HepG2 (cell line): ENCODE data around the gene STX4. TPM values are rescaled to one million over a fixed set of nuclear protein-coding genes. Genes with fewer than 3 reads are reported as not detected.

Source experiments
- CC2D1A ChIP-seq: sonication (generic); formaldehyde crosslinking; IDR thresholded peaks from 2 replicates; pipeline ENCODE4 v1.8.1; 2023; ENCODE audit warnings: mild to moderate bottlenecking, missing genetic modification reagents
- EEA1 ChIP-seq: sonication (generic); formaldehyde crosslinking; IDR thresholded peaks from 2 replicates; pipeline ENCODE4 v1.5.1; 2020; ENCODE audit warnings: mild to moderate bottlenecking, missing genetic modification reagents, borderline replicate concordance
- FLYWCH1 ChIP-seq: sonication (generic); formaldehyde crosslinking; IDR thresholded peaks from 2 replicates; pipeline ENCODE4 v1.8.1; 2023; ENCODE audit warnings: mild to moderate bottlenecking, missing genetic modification reagents
- GZF1 ChIP-seq: sonication (generic); formaldehyde crosslinking; IDR thresholded peaks from 2 replicates; pipeline ENCODE4 v1.5.1; 2020; ENCODE audit warnings: mild to moderate bottlenecking, missing genetic modification reagents
- HNRNPUL1 ChIP-seq: fragments of 200-400 bp; formaldehyde crosslinking; IDR thresholded peaks from 2 replicates; pipeline ENCODE4 v1.6.1; 2017; ENCODE audit warnings: low read depth, mild to moderate bottlenecking, low read length, moderate library complexity
- HOXA5 ChIP-seq: sonication (generic); formaldehyde crosslinking; IDR thresholded peaks from 2 replicates; pipeline ENCODE4 v1.4.0; 2020; ENCODE audit warnings: missing genetic modification reagents
- HOXA9 ChIP-seq: sonication (generic); formaldehyde crosslinking; IDR thresholded peaks from 2 replicates; pipeline ENCODE4 v1.8.1; 2022; ENCODE audit warnings: missing genetic modification reagents, mild to moderate bottlenecking, moderate library complexity, borderline replicate concordance
- KDM1A ChIP-seq: IDR thresholded peaks from 2 replicates; pipeline ENCODE4 v1.6.1; 2016; ENCODE audit warnings: missing compliant biosample characterization
- MXI1 ChIP-seq: IDR thresholded peaks from 3 replicates; pipeline ENCODE4 v1.6.1; 2012; ENCODE audit warnings: low read depth, low read length, inconsistent platforms, borderline replicate concordance
- NFIB ChIP-seq: sonication (generic); formaldehyde crosslinking; IDR thresholded peaks from 2 replicates; pipeline ENCODE4 v1.9.0; 2021; ENCODE audit warnings: missing genetic modification reagents, mild to moderate bottlenecking, borderline replicate concordance
- ZBTB20 ChIP-seq: sonication (generic); formaldehyde crosslinking; IDR thresholded peaks from 2 replicates; pipeline ENCODE4 v1.8.1; 2023; ENCODE audit warnings: missing genetic modification reagents, low read depth, mild to moderate bottlenecking, borderline replicate concordance
- ZFP1 ChIP-seq: IDR thresholded peaks from 2 replicates; pipeline ENCODE4 v1.6.1; 2016
- ZFP41 ChIP-seq: sonication (generic); formaldehyde crosslinking; IDR thresholded peaks from 2 replicates; pipeline ENCODE4 v1.4.0; 2020; ENCODE audit warnings: mild to moderate bottlenecking, missing genetic modification reagents, borderline replicate concordance
- ZKSCAN8 ChIP-seq: IDR thresholded peaks from 2 replicates; pipeline ENCODE4 v1.6.1; 2016; ENCODE audit warnings: borderline replicate concordance, missing genetic modification reagents, missing compliant biosample characterization
- ZNF326 ChIP-seq: sonication (generic); formaldehyde crosslinking; IDR thresholded peaks from 2 replicates; pipeline ENCODE4 v1.4.0; 2020; ENCODE audit warnings: missing genetic modification reagents, borderline replicate concordance
- ZNF33B ChIP-seq: sonication (generic); formaldehyde crosslinking; IDR thresholded peaks from 2 replicates; pipeline ENCODE4 v1.5.1; 2020; ENCODE audit warnings: mild to moderate bottlenecking, missing genetic modification reagents
- ZNF446 ChIP-seq: sonication (generic); formaldehyde crosslinking; IDR thresholded peaks from 2 replicates; pipeline ENCODE4 v1.5.0; 2020; ENCODE audit warnings: mild to moderate bottlenecking, missing genetic modification reagents
- ZNF547 ChIP-seq: sonication (generic); formaldehyde crosslinking; IDR thresholded peaks from 2 replicates; pipeline ENCODE4 v1.5.1; 2020; ENCODE audit warnings: mild to moderate bottlenecking, missing genetic modification reagents
- ZNF564 ChIP-seq: sonication (generic); formaldehyde crosslinking; IDR thresholded peaks from 2 replicates; pipeline ENCODE4 v1.8.1; 2023; ENCODE audit warnings: mild to moderate bottlenecking, missing genetic modification reagents
- ZNF572 ChIP-seq: sonication (generic); formaldehyde crosslinking; IDR thresholded peaks from 2 replicates; pipeline ENCODE4 v1.5.1; 2020; ENCODE audit warnings: mild to moderate bottlenecking, missing genetic modification reagents
- polyA plus RNA-seq, 8 experiments: library from polyadenylated mRNA; depleted of rRNA in 3 of 8; stranded (reverse) in 7 of 8; unstranded in 1 of 8; fragments of >200 nt; fragmentation: Illumina TruSeq in 4 of 8; extraction: Trizol in 4 of 8; gene quantifications; 2 replicates each; pipeline versions ENCODE4 v1.2.1 to v1.2.3, GENCODE V29; 2011 to 2016; ENCODE audit warnings: low read depth in 4 of 8, missing spikeins in 1 of 8, mixed read lengths in 1 of 8; ENCODE audit not compliant: insufficient read depth in 1 of 8
- total RNA-seq, 5 experiments: library from RNA; depleted of rRNA; stranded (reverse); fragments of >200 nt; fragmentation: Illumina TruSeq; extraction: Trizol; gene quantifications; 2 replicates each; pipeline ENCODE4 v1.2.3, GENCODE V29; 2016; ENCODE audit warnings: low read depth in 1 of 5
- TF ChIP-seq, protein P1 (sequence below): sonication (generic); formaldehyde crosslinking; IDR thresholded peaks from 2 replicates; pipeline ENCODE4 v1.4.0; 2020; ENCODE audit warnings: mild to moderate bottlenecking, missing genetic modification reagents, borderline replicate concordance
- TF ChIP-seq, protein P2 (sequence below), 2 experiments: fragments of 450-650 bp in 1 of 2; sonication (generic) in 1 of 2; formaldehyde crosslinking; IDR thresholded peaks; 2 replicates each; pipeline versions ENCODE4 v1.5.0 to v1.8.0; 2020 to 2022; ENCODE audit warnings: mild to moderate bottlenecking in 1 of 2, missing genetic modification reagents in 1 of 2
- TF ChIP-seq, protein P3 (sequence below): sonication (generic); formaldehyde crosslinking; IDR thresholded peaks from 2 replicates; pipeline ENCODE4 v1.4.0; 2020; ENCODE audit warnings: missing genetic modification reagents

Gene STX4
- total and polyA plus RNA-seq, 2 of the 13 experiments (the other 11 are each of a cell fraction or from before 2014, with no cell fraction given): 29.2 to 34.6 TPM

DNA sequence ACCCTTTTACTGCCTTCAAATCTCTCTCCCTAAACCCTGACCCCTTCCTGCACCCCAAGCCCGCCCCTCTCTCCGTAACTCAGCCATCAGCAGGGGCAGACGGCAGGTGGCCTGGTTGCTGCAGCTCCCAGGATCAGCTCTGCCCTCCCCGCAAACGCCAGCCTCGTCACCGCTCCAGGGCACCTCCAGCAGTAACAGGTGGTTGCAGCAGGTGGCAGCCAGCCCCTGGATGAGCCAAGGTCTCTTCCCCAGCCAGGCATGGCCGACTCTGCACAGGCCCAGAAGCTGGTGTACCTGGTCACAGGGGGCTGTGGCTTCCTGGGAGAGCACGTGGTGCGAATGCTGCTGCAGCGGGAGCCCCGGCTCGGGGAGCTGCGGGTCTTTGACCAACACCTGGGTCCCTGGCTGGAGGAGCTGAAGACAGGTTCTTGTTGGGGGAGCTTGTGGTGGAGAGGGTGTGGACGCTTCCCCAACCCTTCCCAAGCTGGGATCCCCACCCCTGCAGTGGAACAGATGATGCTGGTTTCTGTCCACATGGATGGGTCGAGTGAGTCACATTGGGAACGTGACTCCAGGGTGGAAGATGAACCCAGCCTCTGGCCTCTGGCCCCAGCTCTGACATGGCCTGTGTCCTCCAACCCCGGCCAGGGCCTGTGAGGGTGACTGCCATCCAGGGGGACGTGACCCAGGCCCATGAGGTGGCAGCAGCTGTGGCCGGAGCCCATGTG lies 47.8 kb upstream of the STX4 start (continued):
- TF ChIP-seq ZFP41 (CRISPR knock-in tag) (peak; percentile 27), ZNF547 (CRISPR knock-in tag) (peak; percentile 95), HOXA5 (CRISPR knock-in tag) (peak; percentile 37; the same call in 1 of the 2 replicates), ZKSCAN8 (CRISPR knock-in tag) (no peak), ZFP1 (CRISPR knock-in tag) (0 out of 2 replicates have a peak, but pooled peaks have one; percentile 34), CC2D1A (CRISPR knock-in tag) (no peak), HOXA9 (peak; percentile 72; the same call in 1 of the 2 replicates), ZNF572 (0 out of 2 replicates have a peak, but pooled peaks have one; percentile 88), ZNF446 (0 out of 2 replicates have a peak, but pooled peaks have one; percentile 12), NFIB (CRISPR knock-in tag) (no peak), ZNF326 (no peak), ZNF564 (CRISPR knock-in tag) (no peak), FLYWCH1 (no peak), GZF1 (peak; percentile 48; the same call in 1 of the 2 replicates), HNRNPUL1 (no peak), EEA1 (peak; percentile 81), ZNF33B (peak; percentile 68; the same call in 1 of the 2 replicates), KDM1A (CRISPR knock-in tag) (no peak), MXI1 (peak; percentile 69; the same call in 1 of the 3 replicates), ZBTB20 (CRISPR knock-in tag) (peak; percentile 84; the same call in 1 of the 2 replicates)
- TF ChIP-seq, protein P1, sequence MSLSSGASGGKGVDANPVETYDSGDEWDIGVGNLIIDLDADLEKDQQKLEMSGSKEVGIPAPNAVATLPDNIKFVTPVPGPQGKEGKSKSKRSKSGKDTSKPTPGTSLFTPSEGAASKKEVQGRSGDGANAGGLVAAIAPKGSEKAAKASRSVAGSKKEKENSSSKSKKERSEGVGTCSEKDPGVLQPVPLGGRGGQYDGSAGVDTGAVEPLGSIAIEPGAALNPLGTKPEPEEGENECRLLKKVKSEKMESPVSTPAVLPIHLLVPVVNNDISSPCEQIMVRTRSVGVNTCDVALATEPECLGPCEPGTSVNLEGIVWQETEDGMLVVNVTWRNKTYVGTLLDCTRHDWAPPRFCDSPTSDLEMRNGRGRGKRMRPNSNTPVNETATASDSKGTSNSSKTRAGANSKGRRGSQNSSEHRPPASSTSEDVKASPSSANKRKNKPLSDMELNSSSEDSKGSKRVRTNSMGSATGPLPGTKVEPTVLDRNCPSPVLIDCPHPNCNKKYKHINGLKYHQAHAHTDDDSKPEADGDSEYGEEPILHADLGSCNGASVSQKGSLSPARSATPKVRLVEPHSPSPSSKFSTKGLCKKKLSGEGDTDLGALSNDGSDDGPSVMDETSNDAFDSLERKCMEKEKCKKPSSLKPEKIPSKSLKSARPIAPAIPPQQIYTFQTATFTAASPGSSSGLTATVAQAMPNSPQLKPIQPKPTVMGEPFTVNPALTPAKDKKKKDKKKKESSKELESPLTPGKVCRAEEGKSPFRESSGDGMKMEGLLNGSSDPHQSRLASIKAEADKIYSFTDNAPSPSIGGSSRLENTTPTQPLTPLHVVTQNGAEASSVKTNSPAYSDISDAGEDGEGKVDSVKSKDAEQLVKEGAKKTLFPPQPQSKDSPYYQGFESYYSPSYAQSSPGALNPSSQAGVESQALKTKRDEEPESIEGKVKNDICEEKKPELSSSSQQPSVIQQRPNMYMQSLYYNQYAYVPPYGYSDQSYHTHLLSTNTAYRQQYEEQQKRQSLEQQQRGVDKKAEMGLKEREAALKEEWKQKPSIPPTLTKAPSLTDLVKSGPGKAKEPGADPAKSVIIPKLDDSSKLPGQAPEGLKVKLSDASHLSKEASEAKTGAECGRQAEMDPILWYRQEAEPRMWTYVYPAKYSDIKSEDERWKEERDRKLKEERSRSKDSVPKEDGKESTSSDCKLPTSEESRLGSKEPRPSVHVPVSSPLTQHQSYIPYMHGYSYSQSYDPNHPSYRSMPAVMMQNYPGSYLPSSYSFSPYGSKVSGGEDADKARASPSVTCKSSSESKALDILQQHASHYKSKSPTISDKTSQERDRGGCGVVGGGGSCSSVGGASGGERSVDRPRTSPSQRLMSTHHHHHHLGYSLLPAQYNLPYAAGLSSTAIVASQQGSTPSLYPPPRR: no peak; the same call in 1 of the 2 replicates
- TF ChIP-seq, protein P2, sequence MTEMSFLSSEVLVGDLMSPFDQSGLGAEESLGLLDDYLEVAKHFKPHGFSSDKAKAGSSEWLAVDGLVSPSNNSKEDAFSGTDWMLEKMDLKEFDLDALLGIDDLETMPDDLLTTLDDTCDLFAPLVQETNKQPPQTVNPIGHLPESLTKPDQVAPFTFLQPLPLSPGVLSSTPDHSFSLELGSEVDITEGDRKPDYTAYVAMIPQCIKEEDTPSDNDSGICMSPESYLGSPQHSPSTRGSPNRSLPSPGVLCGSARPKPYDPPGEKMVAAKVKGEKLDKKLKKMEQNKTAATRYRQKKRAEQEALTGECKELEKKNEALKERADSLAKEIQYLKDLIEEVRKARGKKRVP (CRISPR knock-in tag; IDR thresholded peaks at IDR 0.05): no peak
- TF ChIP-seq, protein P3, sequence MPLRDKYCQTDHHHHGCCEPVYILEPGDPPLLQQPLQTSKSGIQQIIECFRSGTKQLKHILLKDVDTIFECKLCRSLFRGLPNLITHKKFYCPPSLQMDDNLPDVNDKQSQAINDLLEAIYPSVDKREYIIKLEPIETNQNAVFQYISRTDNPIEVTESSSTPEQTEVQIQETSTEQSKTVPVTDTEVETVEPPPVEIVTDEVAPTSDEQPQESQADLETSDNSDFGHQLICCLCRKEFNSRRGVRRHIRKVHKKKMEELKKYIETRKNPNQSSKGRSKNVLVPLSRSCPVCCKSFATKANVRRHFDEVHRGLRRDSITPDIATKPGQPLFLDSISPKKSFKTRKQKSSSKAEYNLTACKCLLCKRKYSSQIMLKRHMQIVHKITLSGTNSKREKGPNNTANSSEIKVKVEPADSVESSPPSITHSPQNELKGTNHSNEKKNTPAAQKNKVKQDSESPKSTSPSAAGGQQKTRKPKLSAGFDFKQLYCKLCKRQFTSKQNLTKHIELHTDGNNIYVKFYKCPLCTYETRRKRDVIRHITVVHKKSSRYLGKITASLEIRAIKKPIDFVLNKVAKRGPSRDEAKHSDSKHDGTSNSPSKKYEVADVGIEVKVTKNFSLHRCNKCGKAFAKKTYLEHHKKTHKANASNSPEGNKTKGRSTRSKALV (CRISPR knock-in tag): 0 out of 2 replicates have a peak, but pooled peaks have one; percentile 47
